ENCODE measurements around the gene ZNF519.
"Not testable (repeated sequence)": the region's sequence is repeated elsewhere in the genome, so short reads cannot be mapped to it uniquely, and the experiment has no call there.

DNA sequence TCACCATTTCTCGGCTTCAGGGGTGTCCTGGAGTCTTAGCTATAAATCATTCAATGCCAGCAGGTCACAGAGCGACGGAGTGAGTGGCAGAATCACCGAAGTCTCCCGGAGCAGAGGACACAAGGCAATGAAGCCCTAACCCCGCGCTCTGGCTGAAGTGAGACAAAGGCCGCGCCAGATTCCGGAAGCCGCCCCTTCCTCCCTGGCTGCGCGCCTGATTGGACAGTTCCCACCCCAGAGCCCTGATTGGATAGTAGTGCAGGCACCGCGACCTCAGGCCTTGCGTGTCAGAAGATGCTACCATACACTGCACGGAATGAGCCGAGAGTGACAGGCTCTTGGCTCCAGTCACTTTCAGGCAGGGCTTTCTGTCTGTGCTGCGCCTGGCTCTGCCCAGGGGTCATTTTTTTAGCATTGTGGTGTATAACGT lies at the start of gene ZNF519:
- not testable (repeated sequence) for TF ChIP-seq CTCF (IDR thresholded peaks at IDR 0.05; ENCODE audit: low read depth, low read length, poor library complexity, severe bottlenecking); EZH2phosphoT487 (IDR thresholded peaks at IDR 0.05; ENCODE audit: borderline replicate concordance, low read length)

Data from DOHH2 (cell line).